GM23338 (cell line): ENCODE results near the gene MECP2. TPM values are rescaled to one million over a fixed set of nuclear protein-coding genes. Genes with fewer than 3 reads are reported as not detected.

Experiments used
- ATAC-seq: fragments of 200-7000 bp; cut with Tn5 transposase; 3 replicates; pipeline ENCODE4 v1.9.1; 2020
- DNase-seq: peaks from one replicate; pipeline ENCODE4 v3.0.0-alpha.2; 2015; ENCODE audit warnings: low spot score
- H2AFZ ChIP-seq: fragments of 200-600 bp; sonication (generic); 2 replicates; pipeline ENCODE4 v1.8.0; 2016; ENCODE audit warnings: antibody characterized with exemption, mild to moderate bottlenecking, moderate library complexity
- H3F3A ChIP-seq: fragments of 200-600 bp; sonication (generic); replicated peaks from 2 replicates; pipeline ENCODE4 v1.8.0; 2017; ENCODE audit warnings: antibody characterized with exemption, mixed run types, low read depth
- H3K27ac ChIP-seq: fragments of 200-600 bp; sonication (generic); 2 replicates; pipeline ENCODE4 v1.6.1; 2016; ENCODE audit warnings: low read depth
- H3K27me3 ChIP-seq: fragments of 200-600 bp; sonication (generic); 2 replicates; pipeline ENCODE4 v1.8.0; 2016; ENCODE audit warnings: mild to moderate bottlenecking, mixed run types, moderate library complexity; ENCODE audit not compliant: insufficient read depth
- H3K36me3 ChIP-seq: fragments of 200-600 bp; sonication (generic); 2 replicates; pipeline ENCODE4 v1.8.0; 2016; ENCODE audit warnings: mild to moderate bottlenecking; ENCODE audit not compliant: insufficient read depth
- H3K4me1 ChIP-seq: fragments of 200-600 bp; sonication (generic); 2 replicates; pipeline ENCODE4 v1.8.0; 2016; ENCODE audit warnings: mild to moderate bottlenecking, moderate library complexity; ENCODE audit not compliant: insufficient read depth
- H3K4me2 ChIP-seq: fragments of 200-600 bp; sonication (generic); 2 replicates; pipeline ENCODE4 v1.7.1; 2017; ENCODE audit warnings: mixed run types
- H3K4me3 ChIP-seq: fragments of 200-600 bp; sonication (generic); 2 replicates; pipeline ENCODE4 v1.6.1; 2016; ENCODE audit warnings: mixed run types
- H3K79me2 ChIP-seq: fragments of 200-600 bp; sonication (generic); replicated peaks from 2 replicates; pipeline ENCODE4 v1.8.0; 2017; ENCODE audit warnings: mild to moderate bottlenecking; ENCODE audit not compliant: insufficient read depth
- H3K9me2 ChIP-seq: fragments of 200-600 bp; sonication (generic); 2 replicates; pipeline ENCODE4 v1.8.0; 2017; ENCODE audit not compliant: insufficient read depth
- H4K20me1 ChIP-seq: fragments of 200-600 bp; sonication (generic); replicated peaks from 2 replicates; pipeline ENCODE4 v1.8.0; 2017; ENCODE audit warnings: mild to moderate bottlenecking; ENCODE audit not compliant: insufficient read depth
- H3K27ac Mint-ChIP-seq: 2 replicates; pipeline ENCODE4 v1.8.0; 2020; ENCODE audit warnings: inconsistent platforms, mild to moderate bottlenecking, moderate library complexity, mixed read lengths
- H3K27me3 Mint-ChIP-seq: 3 replicates; pipeline ENCODE4 v1.8.0; 2022; ENCODE audit warnings: low read depth, mild to moderate bottlenecking, moderate library complexity, mixed read lengths, inconsistent platforms; ENCODE audit not compliant: insufficient read depth, poor library complexity
- H3K36me3 Mint-ChIP-seq: 3 replicates; pipeline ENCODE4 v1.8.0; 2021; ENCODE audit warnings: low read depth, mild to moderate bottlenecking, inconsistent platforms, moderate library complexity, mixed read lengths
- H3K4me1 Mint-ChIP-seq: 3 replicates; pipeline ENCODE4 v1.8.0; 2020; ENCODE audit warnings: mild to moderate bottlenecking, inconsistent platforms, mixed read lengths
- H3K4me3 Mint-ChIP-seq: 3 replicates; pipeline ENCODE4 v1.8.0; 2021; ENCODE audit warnings: moderate library complexity, mild to moderate bottlenecking, inconsistent platforms, mixed read lengths
- H3K9me3 Mint-ChIP-seq: 3 replicates; pipeline ENCODE4 v1.8.0; 2020; ENCODE audit warnings: moderate library complexity, mild to moderate bottlenecking, inconsistent platforms, mixed read lengths
- CREB1 ChIP-seq: fragments of 250-450 bp; sonication (Bioruptor Pico); IDR thresholded peaks from 2 replicates; pipeline ENCODE4 v1.5.0; 2020; ENCODE audit warnings: low read depth, mild to moderate bottlenecking, moderate library complexity
- JUNB ChIP-seq: IDR thresholded peaks from one replicate; pipeline ENCODE4 v1.6.1; 2016; ENCODE audit warnings: antibody characterized with exemption; ENCODE audit not compliant: unreplicated experiment
- NANOG ChIP-seq: IDR thresholded peaks from 2 replicates; pipeline ENCODE4 v1.6.1; 2016; ENCODE audit warnings: antibody characterized with exemption, borderline replicate concordance
- STAT1 ChIP-seq: IDR thresholded peaks from one replicate; pipeline ENCODE4 v1.6.1; 2016; ENCODE audit warnings: antibody characterized with exemption; ENCODE audit not compliant: unreplicated experiment
- polyA plus RNA-seq: library from polyadenylated mRNA; unstranded; fragments of >200 nt; fragmentation: Nextera tagmentation; extraction: Ambion mirVana; gene quantifications from 2 replicates; pipeline ENCODE4 v1.2.1, GENCODE V29; 2016
- total RNA-seq: library from RNA; depleted of rRNA; stranded (reverse); fragments of >200 nt; shearing (Covaris generic); gene quantifications from 2 replicates; pipeline ENCODE4 v1.2.3, GENCODE V29; 2014
- TF ChIP-seq, protein P1 (sequence below): IDR thresholded peaks from one replicate; pipeline ENCODE4 v1.6.1; 2018; ENCODE audit warnings: antibody characterized with exemption; ENCODE audit not compliant: unreplicated experiment
- TF ChIP-seq, protein P2 (sequence below), 2 experiments: fragments of 200-600 bp in 1 of 2; sonication (generic) in 1 of 2; conservative IDR thresholded peaks; 2 replicates each; pipeline versions ENCODE4 v1.5.1 to v1.6.1; 2016 to 2017; ENCODE audit warnings: antibody characterized with exemption in 2 of 2, low read depth in 2 of 2, mild to moderate bottlenecking in 2 of 2, moderate library complexity in 1 of 2

Gene MECP2
- total and polyA plus RNA-seq, 2 experiments from 2014 or later, result 27.7 to 32.7 TPM

DNA sequence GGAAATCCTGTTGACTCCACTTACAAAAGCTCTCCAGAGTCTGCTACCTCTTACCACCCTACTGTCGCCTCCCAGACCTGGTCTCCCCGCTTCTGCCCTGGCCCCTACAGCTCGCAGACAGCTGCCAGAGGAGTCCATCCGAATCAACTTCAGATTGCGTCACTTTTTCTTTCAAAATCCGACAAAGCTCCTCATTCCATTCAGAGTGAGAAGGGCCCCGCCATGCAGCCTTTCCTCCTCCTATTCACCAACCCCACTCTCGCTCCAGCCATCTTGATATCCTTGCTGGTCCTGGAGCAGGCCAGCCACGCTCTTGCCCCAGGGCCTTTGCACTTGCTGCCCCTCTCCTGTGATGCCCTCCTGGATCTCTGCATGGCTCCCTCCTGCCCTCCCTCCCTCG is 41.3 kb upstream of the MECP2 start:
- H3K9me3 Mint-ChIP-seq, result no peaks in the 10 kb centered on the region; the same call in 2 of the 3 replicates
- ATAC-seq, result no peak
- no peak overlapping the region for H3K27ac Mint-ChIP-seq
- DNase-seq, result no peak
- no peaks in the 10 kb centered on the region for H3K36me3 ChIP-seq
- no peak overlapping the region for H3K27ac ChIP-seq
- no peaks in the 10 kb centered on the region for H4K20me1 ChIP-seq
- no peaks in the 10 kb centered on the region for H3K4me1 ChIP-seq
- H3F3A ChIP-seq, result no peaks in the 10 kb centered on the region
- H3K36me3 Mint-ChIP-seq, result no peaks in the 10 kb centered on the region
- no peak overlapping the region for H3K4me2 ChIP-seq
- H3K4me3 ChIP-seq, result no peak overlapping the region
- no peak overlapping the region for H2AFZ ChIP-seq
- no peaks in the 10 kb centered on the region for H3K9me2 ChIP-seq
- TF ChIP-seq NANOG (no peak), CREB1 (CRISPR knock-in tag) (no peak), JUNB (no peak)
- H3K79me2 ChIP-seq, result no peaks in the 10 kb centered on the region
- H3K27me3 Mint-ChIP-seq, result peaks cover 7% of the 10 kb centered on the region
- H3K4me3 Mint-ChIP-seq, result no peak overlapping the region
- H3K4me1 Mint-ChIP-seq, result peaks cover 3% of the 10 kb centered on the region; the same call in 2 of the 3 replicates
- no peaks in the 10 kb centered on the region for H3K27me3 ChIP-seq

DNA sequence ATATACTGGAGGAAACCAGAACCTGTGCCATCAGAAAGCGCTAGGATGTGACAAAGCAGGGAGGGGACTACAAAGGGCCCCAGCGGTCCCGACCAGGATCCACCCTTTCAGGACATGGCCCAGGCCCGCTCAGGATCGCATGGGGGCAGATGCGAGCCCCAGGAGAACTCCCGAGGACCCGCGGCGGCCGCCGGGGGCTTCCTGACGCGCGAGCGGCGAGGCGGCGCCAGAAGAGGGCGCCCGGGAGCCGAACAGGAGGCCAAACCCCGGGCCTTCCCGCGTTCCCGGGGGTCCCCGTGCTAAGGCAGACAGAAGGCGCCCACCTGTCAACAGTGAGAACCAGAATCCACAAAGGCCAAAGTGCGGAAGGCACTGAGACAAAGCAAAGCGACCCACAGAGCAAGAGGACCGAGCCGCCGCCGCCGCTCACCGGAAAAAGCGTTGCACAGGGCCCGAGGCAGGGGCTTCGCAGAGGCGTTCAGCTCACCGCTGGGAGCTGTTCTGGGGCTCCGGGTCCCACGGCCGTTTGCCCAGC is 39.2 kb upstream of the MECP2 start:
- Histone ChIP-seq H3K4me2 (peak overlapping the region; percentile 60; the same call in 1 of the 2 replicates), H3K79me2 (no peaks in the 10 kb centered on the region), H3K9me2 (no peaks in the 10 kb centered on the region), H2AFZ (no peak overlapping the region), H3F3A (no peaks in the 10 kb centered on the region), H3K36me3 (no peaks in the 10 kb centered on the region), H4K20me1 (no peaks in the 10 kb centered on the region), H3K4me1 (no peaks in the 10 kb centered on the region), H3K27ac (no peak overlapping the region), H3K27me3 (no peaks in the 10 kb centered on the region), H3K4me3 (peak overlapping the region; percentile 44; the same call in 1 of the 2 replicates)
- no peaks in the 10 kb centered on the region; the same call in 2 of the 3 replicates for H3K9me3 Mint-ChIP-seq
- no peak overlapping the region for H3K27ac Mint-ChIP-seq
- H3K4me1 Mint-ChIP-seq, result peaks cover 3% of the 10 kb centered on the region; the same call in 2 of the 3 replicates
- TF ChIP-seq, protein P1, sequence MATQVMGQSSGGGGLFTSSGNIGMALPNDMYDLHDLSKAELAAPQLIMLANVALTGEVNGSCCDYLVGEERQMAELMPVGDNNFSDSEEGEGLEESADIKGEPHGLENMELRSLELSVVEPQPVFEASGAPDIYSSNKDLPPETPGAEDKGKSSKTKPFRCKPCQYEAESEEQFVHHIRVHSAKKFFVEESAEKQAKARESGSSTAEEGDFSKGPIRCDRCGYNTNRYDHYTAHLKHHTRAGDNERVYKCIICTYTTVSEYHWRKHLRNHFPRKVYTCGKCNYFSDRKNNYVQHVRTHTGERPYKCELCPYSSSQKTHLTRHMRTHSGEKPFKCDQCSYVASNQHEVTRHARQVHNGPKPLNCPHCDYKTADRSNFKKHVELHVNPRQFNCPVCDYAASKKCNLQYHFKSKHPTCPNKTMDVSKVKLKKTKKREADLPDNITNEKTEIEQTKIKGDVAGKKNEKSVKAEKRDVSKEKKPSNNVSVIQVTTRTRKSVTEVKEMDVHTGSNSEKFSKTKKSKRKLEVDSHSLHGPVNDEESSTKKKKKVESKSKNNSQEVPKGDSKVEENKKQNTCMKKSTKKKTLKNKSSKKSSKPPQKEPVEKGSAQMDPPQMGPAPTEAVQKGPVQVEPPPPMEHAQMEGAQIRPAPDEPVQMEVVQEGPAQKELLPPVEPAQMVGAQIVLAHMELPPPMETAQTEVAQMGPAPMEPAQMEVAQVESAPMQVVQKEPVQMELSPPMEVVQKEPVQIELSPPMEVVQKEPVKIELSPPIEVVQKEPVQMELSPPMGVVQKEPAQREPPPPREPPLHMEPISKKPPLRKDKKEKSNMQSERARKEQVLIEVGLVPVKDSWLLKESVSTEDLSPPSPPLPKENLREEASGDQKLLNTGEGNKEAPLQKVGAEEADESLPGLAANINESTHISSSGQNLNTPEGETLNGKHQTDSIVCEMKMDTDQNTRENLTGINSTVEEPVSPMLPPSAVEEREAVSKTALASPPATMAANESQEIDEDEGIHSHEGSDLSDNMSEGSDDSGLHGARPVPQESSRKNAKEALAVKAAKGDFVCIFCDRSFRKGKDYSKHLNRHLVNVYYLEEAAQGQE, result no peak
- no peak for TF ChIP-seq STAT1
- TF ChIP-seq, protein P2, sequence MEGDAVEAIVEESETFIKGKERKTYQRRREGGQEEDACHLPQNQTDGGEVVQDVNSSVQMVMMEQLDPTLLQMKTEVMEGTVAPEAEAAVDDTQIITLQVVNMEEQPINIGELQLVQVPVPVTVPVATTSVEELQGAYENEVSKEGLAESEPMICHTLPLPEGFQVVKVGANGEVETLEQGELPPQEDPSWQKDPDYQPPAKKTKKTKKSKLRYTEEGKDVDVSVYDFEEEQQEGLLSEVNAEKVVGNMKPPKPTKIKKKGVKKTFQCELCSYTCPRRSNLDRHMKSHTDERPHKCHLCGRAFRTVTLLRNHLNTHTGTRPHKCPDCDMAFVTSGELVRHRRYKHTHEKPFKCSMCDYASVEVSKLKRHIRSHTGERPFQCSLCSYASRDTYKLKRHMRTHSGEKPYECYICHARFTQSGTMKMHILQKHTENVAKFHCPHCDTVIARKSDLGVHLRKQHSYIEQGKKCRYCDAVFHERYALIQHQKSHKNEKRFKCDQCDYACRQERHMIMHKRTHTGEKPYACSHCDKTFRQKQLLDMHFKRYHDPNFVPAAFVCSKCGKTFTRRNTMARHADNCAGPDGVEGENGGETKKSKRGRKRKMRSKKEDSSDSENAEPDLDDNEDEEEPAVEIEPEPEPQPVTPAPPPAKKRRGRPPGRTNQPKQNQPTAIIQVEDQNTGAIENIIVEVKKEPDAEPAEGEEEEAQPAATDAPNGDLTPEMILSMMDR (conservative IDR thresholded peaks at IDR 0.05; ENCODE audit: low read depth in 2 of 2), result peak; percentile 49 to 63
- TF ChIP-seq JUNB, result no peak
- TF ChIP-seq CREB1 (CRISPR knock-in tag), result no peak
- peak overlapping the region; percentile 62; the same call in 2 of the 3 replicates for H3K4me3 Mint-ChIP-seq
- DNase-seq (peak; percentile 81), ATAC-seq (peak; percentile 99)
- no peaks in the 10 kb centered on the region for H3K36me3 Mint-ChIP-seq
- H3K27me3 Mint-ChIP-seq, result peaks cover 7% of the 10 kb centered on the region
